GM18498 (cell line): ENCODE results near the gene FAF1.

Experiments
- ATAC-seq: cut with Tn5 transposase; IDR thresholded peaks from one replicate; pipeline ENCODE4 v1.9.1; 2021; ENCODE audit warnings: mild to moderate bottlenecking, moderate library complexity; ENCODE audit not compliant: unreplicated experiment

FAF1 gene

GRCh38 chr1:50508040-50508586, 452.0 kb downstream of the FAF1 start:
- ATAC-seq, result no peak

GRCh38 chr1:50505427-50505826, 454.6 kb downstream of the FAF1 start:
- no peak for ATAC-seq

DNA sequence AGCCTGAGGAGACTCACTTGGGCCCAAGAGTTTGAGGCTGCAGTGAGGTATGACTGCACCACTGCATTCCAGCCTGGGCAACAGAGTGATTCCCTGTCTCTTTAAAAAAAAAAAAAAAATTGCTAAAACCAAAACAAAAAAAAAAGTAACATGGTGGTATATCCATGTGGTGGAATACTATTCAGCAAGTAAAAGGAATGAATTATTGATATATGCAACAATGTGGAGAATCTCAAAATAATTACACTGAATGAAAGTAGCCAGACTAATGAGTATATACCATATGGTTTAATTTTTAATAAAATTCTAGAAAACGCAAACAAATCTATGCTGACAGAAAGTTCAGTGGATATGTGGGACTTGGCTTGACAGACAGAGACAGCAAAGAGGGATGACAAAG, 456.6 kb downstream of the FAF1 start:
- ATAC-seq, result no peak

DNA sequence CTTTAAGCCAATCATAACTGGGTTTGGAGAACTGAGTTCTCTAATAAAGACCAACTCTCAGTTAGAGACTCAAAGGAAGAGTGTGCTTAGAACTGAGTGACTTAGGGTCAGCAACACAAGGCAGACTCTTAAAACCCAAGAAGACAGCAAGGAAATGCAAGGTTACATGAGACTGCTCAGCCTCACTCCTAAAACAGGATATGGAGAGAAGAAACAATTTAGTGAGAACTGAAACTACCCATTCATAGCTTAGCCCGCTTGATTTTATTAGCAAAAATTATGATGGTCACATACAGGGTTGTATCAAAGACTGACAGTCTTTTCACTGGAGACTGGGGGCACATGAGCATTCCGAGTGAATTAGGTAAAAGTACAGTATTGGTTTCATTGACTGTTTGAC, 457.9 kb downstream of the FAF1 start:
- peak; percentile 81 for ATAC-seq

DNA sequence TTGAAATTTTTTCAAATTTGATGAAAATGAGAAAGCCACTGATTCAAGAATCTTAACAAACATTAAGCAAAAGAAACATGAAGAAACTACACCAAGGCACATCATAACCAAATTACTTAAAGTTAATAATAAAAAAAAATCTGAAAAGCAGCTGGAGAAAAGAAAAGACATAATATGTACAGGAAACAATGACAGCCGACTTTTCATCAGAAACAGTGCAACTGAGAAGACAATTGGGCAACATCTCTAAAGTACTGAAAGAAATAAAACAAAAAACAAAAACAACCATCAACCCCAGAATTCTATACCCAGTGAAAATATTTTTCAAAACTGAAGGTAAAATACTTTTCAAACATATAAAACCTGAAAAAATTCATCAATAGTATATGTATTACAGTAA, 463.1 kb downstream of the FAF1 start:
- ATAC-seq, result no peak

- no peak for ATAC-seq
Measured at GRCh38 chr1:50493710-50494109, 466.4 kb downstream of the FAF1 start.

- no peak for ATAC-seq
Measured at GRCh38 chr1:50492142-50492541, 467.9 kb downstream of the FAF1 start.

DNA sequence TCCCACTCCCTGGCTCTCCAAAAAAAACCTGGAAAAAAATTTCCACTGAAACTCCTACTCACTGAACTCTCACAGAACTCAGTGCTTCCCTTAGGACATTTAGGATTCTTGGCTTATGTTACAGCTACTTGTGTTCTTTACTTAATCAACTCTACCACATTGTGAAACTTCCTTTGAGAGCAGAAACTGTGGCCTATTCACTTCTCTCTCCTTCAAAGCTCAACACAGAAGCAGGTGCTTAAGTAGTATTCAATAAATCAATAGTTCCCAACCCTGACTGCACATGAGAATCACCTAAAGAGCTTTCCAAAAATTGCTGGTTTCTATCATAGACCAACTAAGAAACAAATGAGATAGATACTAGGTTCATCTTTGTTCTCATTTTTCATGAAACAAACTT, 468.9 kb downstream of the FAF1 start:
- peak; percentile 60 for ATAC-seq

DNA sequence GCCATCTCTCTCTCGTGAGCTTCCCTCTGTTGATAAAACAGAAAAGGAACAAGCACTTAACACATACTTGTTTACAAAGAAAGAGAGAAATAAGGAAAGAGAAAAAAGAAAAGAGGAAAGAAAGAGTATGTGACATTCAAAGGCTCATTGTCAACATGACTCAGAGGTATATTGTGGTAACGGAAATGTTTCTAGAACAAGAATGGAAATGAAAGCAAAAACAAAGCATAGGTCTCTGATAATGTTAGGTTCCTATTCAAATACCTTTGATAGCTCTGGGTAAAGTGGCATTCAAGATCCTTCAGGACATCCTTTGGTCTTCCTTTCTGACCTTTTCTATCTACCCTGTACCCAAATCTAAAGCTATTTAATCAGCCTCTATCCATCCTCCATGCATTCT, 469.4 kb downstream of the FAF1 start:
- ATAC-seq, result peak; percentile 69

DNA sequence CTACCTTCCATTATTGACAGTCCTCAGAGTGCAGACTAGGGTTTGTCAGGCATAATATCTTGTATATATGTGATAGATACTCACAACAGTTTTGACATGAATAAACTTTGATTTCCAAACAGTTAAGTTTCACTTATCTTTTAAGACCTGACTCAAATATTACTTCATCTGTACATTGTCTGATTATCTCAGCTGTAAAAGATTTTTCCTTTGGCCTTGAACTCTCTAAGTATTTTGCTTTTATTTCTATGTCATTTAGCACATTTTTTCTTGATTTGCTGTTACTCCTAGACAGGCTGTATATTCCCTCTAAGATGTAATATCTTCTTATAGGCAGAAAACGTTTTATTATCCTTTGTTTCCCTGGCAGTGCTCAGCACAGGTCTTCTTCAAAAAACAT, 471.2 kb downstream of the FAF1 start:
- ATAC-seq, result no peak

DNA sequence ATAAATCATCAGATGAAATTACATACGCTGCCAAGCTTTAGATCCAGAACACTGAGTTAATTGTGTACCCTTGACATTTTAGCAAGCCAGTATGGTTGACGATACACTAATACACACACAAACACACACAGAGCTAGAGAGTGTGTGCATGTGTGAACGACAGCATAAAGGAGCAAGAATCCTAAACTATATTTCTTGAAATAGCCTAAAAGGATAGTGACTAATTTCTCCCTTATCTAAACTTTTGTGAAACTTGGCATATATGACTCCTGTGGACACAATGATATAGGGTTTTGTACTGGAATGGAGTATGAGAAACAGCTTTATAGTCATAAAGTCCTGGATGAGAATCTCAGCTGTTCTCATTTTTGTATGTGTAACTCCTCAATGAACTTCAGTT, 471.7 kb downstream of the FAF1 start:
- no peak for ATAC-seq

DNA sequence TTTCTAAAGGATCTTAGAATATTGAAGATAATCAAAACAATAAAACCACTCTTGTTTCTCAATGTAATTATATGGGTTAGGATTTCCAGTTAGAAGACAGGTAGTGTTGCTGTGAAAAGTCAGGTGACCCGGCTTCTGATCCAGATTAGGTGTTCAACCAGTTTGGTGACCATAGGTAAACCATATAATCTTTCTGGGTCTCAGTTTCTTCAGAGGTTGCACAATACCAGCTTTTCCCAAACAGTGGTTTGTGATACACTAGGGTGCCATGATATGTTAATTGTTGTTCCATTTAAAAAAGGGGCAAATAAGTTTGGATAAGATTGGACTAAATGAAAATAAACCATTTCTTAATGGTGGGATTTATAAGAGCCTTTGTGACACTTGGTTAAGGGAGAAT, 472.3 kb downstream of the FAF1 start:
- ATAC-seq, result no peak

- no peak for ATAC-seq
Measured at GRCh38 chr1:50481142-50481736, 478.8 kb downstream of the FAF1 start.

DNA sequence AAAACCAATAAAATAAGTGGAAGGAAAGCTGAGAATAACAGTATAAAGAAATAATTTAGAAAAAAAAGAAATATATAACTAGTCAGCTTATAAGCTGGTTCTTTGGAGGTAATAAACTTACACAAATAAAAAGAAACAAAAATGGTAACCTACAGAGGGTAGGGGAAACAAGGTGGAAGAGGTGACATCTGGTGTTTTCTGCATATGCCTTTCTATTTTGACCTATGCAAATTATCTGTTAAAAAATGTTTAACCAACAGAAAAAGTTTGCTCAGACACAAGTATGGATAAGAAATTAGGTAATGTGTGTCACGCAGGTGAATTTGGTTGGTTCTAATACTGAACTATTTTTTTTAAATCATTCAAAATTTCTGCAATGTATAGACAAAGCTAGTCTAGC, 483.3 kb downstream of the FAF1 start:
- ATAC-seq, result peak; percentile 61

- no peak for ATAC-seq
Measured at GRCh38 chr1:50474859-50475809, 484.9 kb downstream of the FAF1 start.

- ATAC-seq, result no peak
Measured at GRCh38 chr1:50473513-50473912, 486.6 kb downstream of the FAF1 start.

- no peak for ATAC-seq
Measured at GRCh38 chr1:50471967-50472366, 488.1 kb downstream of the FAF1 start.

- ATAC-seq, result no peak
Measured at GRCh38 chr1:50462964-50463363, 497.1 kb downstream of the FAF1 start.

DNA sequence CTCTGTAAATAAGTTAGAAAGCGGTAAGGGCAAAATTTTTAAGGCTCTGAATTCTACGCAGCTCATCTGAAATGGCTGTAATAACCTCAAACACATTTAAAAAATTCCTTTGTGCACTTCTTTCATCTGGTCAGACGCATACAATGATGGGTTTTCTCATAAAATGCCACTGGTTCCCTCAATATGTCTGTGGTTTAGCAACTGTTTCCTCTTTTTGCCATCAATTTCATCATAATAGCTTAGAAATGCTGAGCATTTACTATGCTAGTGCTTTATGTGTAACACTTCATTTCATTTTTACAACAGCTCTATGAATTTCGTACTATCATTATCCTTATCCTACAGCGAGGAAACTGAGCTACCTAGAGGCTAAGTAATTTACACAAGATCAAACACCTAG, 501.6 kb downstream of the FAF1 start:
- ATAC-seq, result no peak

DNA sequence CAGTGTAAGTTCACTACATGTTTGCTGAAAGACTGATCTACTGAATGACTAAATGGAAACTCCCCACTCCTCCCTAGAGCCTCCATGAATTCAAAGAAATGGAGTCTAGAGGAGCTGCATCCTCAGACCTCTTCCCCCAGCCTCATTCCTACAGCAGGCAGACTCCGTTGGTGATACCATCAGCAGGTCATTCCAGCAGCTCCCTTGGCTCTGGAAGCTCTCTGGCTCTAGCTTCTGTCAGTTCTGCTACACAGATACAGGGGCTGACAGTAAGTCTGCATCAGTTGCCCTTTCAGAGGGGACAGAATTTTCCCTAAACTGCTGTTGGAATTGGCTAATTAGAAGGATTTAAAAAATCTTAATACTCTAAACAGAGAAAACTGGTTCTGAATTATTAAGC, 505.2 kb downstream of the FAF1 start:
- no peak for ATAC-seq

DNA sequence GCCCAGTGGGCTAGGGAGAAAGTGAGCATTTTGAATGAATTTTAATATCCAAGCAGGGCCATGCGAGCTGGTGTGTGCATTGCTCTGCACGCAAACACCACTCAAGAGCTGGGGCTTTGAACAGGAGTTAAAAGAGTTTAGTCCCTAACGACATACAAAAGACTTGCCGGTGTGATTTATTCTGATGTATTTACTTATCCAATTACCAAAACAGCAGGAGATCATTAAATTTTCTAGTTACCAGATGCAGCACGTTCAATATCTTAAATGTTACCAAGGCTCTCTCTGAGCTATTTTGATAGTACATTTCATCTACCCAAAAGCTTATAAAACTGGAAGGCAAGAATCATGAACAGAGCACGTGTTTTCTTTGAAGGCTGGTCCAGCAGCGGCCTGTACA, 506.8 kb downstream of the FAF1 start:
- no peak for ATAC-seq

DNA sequence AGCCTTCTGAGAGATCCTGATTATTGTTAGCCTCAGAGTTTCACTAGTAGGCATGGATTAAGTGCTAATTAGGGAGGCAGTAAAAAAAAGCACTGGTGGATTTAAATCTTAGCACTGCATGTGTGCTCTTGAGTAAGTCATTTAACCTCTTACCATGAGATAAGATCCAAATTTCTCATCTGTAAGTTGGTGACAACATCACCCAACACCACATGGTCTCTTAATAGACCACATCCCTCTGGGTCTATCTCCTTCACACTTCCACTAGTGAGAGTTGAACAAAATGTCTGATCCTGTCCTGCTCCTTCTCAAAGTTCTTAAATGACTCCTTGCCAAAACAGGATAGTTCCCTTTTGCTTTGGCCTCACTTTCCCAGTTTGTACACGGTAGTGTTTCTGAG, 507.4 kb downstream of the FAF1 start:
- no peak for ATAC-seq
